Colonic mucosa (tissue), 4 donors: Measurements from ENCODE around the gene CMTM5. TPM values are rescaled to one million over a fixed set of nuclear protein-coding genes. Genes with fewer than 3 reads are reported as not detected.

Experiments used
- DNase-seq: peaks from one replicate; pipeline ENCODE4 v3.0.0-alpha.2; 2020
- H3K27ac ChIP-seq: fragments of 200-600 bp; one replicate; pipeline ENCODE4 v1.8.0; 2021
- H3K27me3 ChIP-seq: fragments of 200-600 bp; one replicate; pipeline ENCODE4 v1.8.0; 2021
- H3K36me3 ChIP-seq: fragments of 200-600 bp; one replicate; pipeline ENCODE4 v1.8.0; 2021
- H3K4me1 ChIP-seq: fragments of 200-600 bp; one replicate; pipeline ENCODE4 v1.8.0; 2021; ENCODE audit warnings: mild to moderate bottlenecking
- H3K4me3 ChIP-seq: fragments of 200-600 bp; one replicate; pipeline ENCODE4 v1.8.0; 2021
- H3K9ac ChIP-seq, 2 donors: one replicate each; pipeline ENCODE4 v1.7.0; 2013; ENCODE audit warnings: control low read depth in 2 of 2, low read depth in 2 of 2, low read length in 2 of 2
- H3K9me3 ChIP-seq: fragments of 200-600 bp; one replicate; pipeline ENCODE4 v1.8.0; 2021
- CTCF ChIP-seq: fragments of 200-600 bp; IDR thresholded peaks from one replicate; pipeline ENCODE4 v1.8.0; 2022; ENCODE audit warnings: antibody characterized with exemption, mild to moderate bottlenecking
- intact Hi-C: fragments of 100-400 bp; cut with DNase I; formaldehyde crosslinking; loops from one replicate; pipeline ENCODE4 v1.14.1; 2022
- total RNA-seq, 2 donors: library from RNA; stranded (reverse); fragmentation: NEBNext Ultra II Directional in 1 of 2; extraction: Animal tissue kit (Norgen Biotek cat#: 25700) in 1 of 2; gene quantifications; one replicate each; pipeline ENCODE4 v1.2.1, GENCODE V29; 2021
- donor health status: healthy.
- donor health status: DM: no; HTN: no; CAD: no.
- donor health status: DM: no; HTN: no; CAD: no.

The CMTM5 gene
- total RNA-seq, 2 donors from 2014 or later, result 0.40 to 0.66 TPM

- no peak overlapping the region for H3K9ac ChIP-seq
- DNase-seq, result no peak
- H3K9me3 ChIP-seq, result no peaks in the 10 kb centered on the region
- H3K4me3 ChIP-seq, result no peak overlapping the region
- intact Hi-C loops, result loop anchor here (5.0 kb wide), 2 partner anchors 54 to 114 kb away; no protein-coding TSS in a partner anchor
- H3K4me1 ChIP-seq, result no peaks in the 10 kb centered on the region
- H3K27me3 ChIP-seq, result no peaks in the 10 kb centered on the region
- TF ChIP-seq CTCF, result no peak
- no peak overlapping the region for H3K27ac ChIP-seq
- H3K36me3 ChIP-seq, result no peaks in the 10 kb centered on the region
Observed at GRCh38 chr14:23380976-23381375, 4.1 kb downstream of the CMTM5 start.

- no peak overlapping the region for H3K4me3 ChIP-seq
- no peaks in the 10 kb centered on the region for H3K4me1 ChIP-seq
- no peak for TF ChIP-seq CTCF
- H3K27ac ChIP-seq, result no peak overlapping the region
- H3K36me3 ChIP-seq, result no peaks in the 10 kb centered on the region
- intact Hi-C loops, result loop anchor here (5.0 kb wide), 2 partner anchors 55 to 115 kb away; no protein-coding TSS in a partner anchor
- H3K9ac ChIP-seq, result no peak overlapping the region
- no peaks in the 10 kb centered on the region for H3K27me3 ChIP-seq
- DNase-seq, result no peak
- no peaks in the 10 kb centered on the region for H3K9me3 ChIP-seq
Observed at GRCh38 chr14:23381871-23382270, 5.0 kb downstream of the CMTM5 start.

GRCh38 chr14:23382276-23382675 lies 5.4 kb downstream of the CMTM5 start:
- no peaks in the 10 kb centered on the region for H3K4me1 ChIP-seq
- intact Hi-C loops, result loop anchor here (5.0 kb wide), 2 partner anchors 55 to 115 kb away; no protein-coding TSS in a partner anchor
- no peak overlapping the region for H3K4me3 ChIP-seq

GRCh38 chr14:23382731-23383440 lies 6.0 kb downstream of the CMTM5 start:
- no peak overlapping the region for H3K27ac ChIP-seq
- DNase-seq, result no peak
- no peak overlapping the region for H3K9ac ChIP-seq
- intact Hi-C loops, result loop anchor here (5.0 kb wide), 2 partner anchors 56 to 116 kb away; no protein-coding TSS in a partner anchor
- no peaks in the 10 kb centered on the region for H3K4me1 ChIP-seq
- no peaks in the 10 kb centered on the region for H3K9me3 ChIP-seq
- no peaks in the 10 kb centered on the region for H3K27me3 ChIP-seq
- TF ChIP-seq CTCF, result no peak
- no peaks in the 10 kb centered on the region for H3K36me3 ChIP-seq
- H3K4me3 ChIP-seq, result no peak overlapping the region

More at GRCh38 chr14:23382276-23382675, 5.4 kb downstream of the CMTM5 start:
- no peaks in the 10 kb centered on the region for H3K27me3 ChIP-seq
- H3K9ac ChIP-seq, result no peak overlapping the region
- H3K9me3 ChIP-seq, result no peaks in the 10 kb centered on the region
- TF ChIP-seq CTCF, result no peak
- H3K27ac ChIP-seq, result no peak overlapping the region
- no peak for DNase-seq
- no peaks in the 10 kb centered on the region for H3K36me3 ChIP-seq

GRCh38 chr14:23384364-23385080 lies 7.7 kb downstream of the CMTM5 start:
- TF ChIP-seq CTCF, result no peak
- H3K27ac ChIP-seq, result no peak overlapping the region
- no peak overlapping the region for H3K4me3 ChIP-seq
- no peak for DNase-seq
- no peaks in the 10 kb centered on the region for H3K27me3 ChIP-seq
- no peaks in the 10 kb centered on the region for H3K9me3 ChIP-seq
- H3K36me3 ChIP-seq, result no peaks in the 10 kb centered on the region
- intact Hi-C loops, result loop anchor here (5.0 kb wide), 2 partner anchors 57 to 117 kb away; no protein-coding TSS in a partner anchor
- no peaks in the 10 kb centered on the region for H3K4me1 ChIP-seq
- H3K9ac ChIP-seq, result no peak overlapping the region
